A673 (cell line): ENCODE results near the gene ZFPM1.

Source experiments
- CTCF ChIP-seq: fragments of 300-800, 200-600 bp; sonication (generic); conservative IDR thresholded peaks from 2 replicates; pipeline ENCODE4 v1.5.1; 2017; ENCODE audit warnings: low read depth, mild to moderate bottlenecking, antibody characterized with exemption, low read length, moderate library complexity, mixed read lengths
- EZH2 ChIP-seq: fragments of 200-600 bp; sonication (generic); IDR thresholded peaks from 2 replicates; pipeline ENCODE4 v1.6.1; 2017; ENCODE audit warnings: borderline replicate concordance, low read depth, mild to moderate bottlenecking, mixed read lengths, antibody characterized with exemption, low read length; ENCODE audit not compliant: poor library complexity, severe bottlenecking

- TF ChIP-seq CTCF, result no peak
- TF ChIP-seq EZH2, result no peak
Observed at GRCh38 chr16:88430185-88430523, 22.9 kb upstream of the ZFPM1 start.
